Left kidney (tissue), 1 donor: ENCODE measurements around the gene DLEC1. TPM values are rescaled to one million over a fixed set of nuclear protein-coding genes. Genes with fewer than 3 reads are reported as not detected.

Experiments used
- polyA plus RNA-seq: library from polyadenylated mRNA; unstranded; fragments of 120-200 nt; gene quantifications from one replicate; pipeline ENCODE4 v1.2.1, GENCODE V29; 2013; ENCODE audit not compliant: insufficient read length

The DLEC1 gene
- polyA plus RNA-seq, 1 donor = 2.0 TPM

Other genes starting within 250 kb of the DLEC1 start
- 102 TPM for gene CTDSPL, start 177.3 kb upstream of the DLEC1 start, polyA plus RNA-seq
- gene VILL, start 48.4 kb upstream of the DLEC1 start, polyA plus RNA-seq = 9.9 TPM
- gene PLCD1, start 9.6 kb upstream of the DLEC1 start, polyA plus RNA-seq = 20.2 TPM
- gene ACAA1, start 97.9 kb downstream of the DLEC1 start, polyA plus RNA-seq = 137 TPM
- 26.7 TPM for gene MYD88, start 99.5 kb downstream of the DLEC1 start, polyA plus RNA-seq
- 54.3 TPM for gene OXSR1, start 126.3 kb downstream of the DLEC1 start, polyA plus RNA-seq
- 4.4 TPM for gene SLC22A13, start 226.6 kb downstream of the DLEC1 start, polyA plus RNA-seq
- gene SLC22A14, start 243.1 kb downstream of the DLEC1 start, polyA plus RNA-seq = 1.1 TPM